Islet precursor cell (in vitro differentiated cells): ENCODE measurements around the gene MBD2.

ENCODE experiments used
- DNase-seq: peaks from one replicate; pipeline ENCODE4 v3.0.0-alpha.2; 2018

The MBD2 gene

GRCh38 chr18:54192900-54193299, 31.6 kb downstream of the MBD2 start:
- DNase-seq: no peak

GRCh38 chr18:54192415-54192814, 32.1 kb downstream of the MBD2 start:
- no peak for DNase-seq

GRCh38 chr18:54191352-54191751, 33.1 kb downstream of the MBD2 start:
- peak; percentile 78 for DNase-seq

- no peak for DNase-seq
Measured at GRCh38 chr18:54187372-54187771, 37.1 kb downstream of the MBD2 start.

GRCh38 chr18:54184836-54185235, 39.6 kb downstream of the MBD2 start:
- DNase-seq: no peak

- no peak for DNase-seq
Measured at GRCh38 chr18:54183390-54183789, 41.1 kb downstream of the MBD2 start.

GRCh38 chr18:54181856-54182602, 42.4 kb downstream of the MBD2 start:
- no peak for DNase-seq

GRCh38 chr18:54173980-54174630, 50.4 kb downstream of the MBD2 start:
- DNase-seq: no peak

GRCh38 chr18:54173250-54173649, 51.2 kb downstream of the MBD2 start:
- no peak for DNase-seq

- DNase-seq: no peak
Measured at GRCh38 chr18:54169431-54170403, 54.8 kb downstream of the MBD2 start.

GRCh38 chr18:54165450-54165849, 59.0 kb downstream of the MBD2 start:
- no peak for DNase-seq

GRCh38 chr18:54163453-54163852, 61.0 kb downstream of the MBD2 start:
- DNase-seq: no peak

- DNase-seq: no peak
Measured at GRCh38 chr18:54162431-54162830, 62.0 kb downstream of the MBD2 start.

- no peak for DNase-seq
Measured at GRCh38 chr18:54161267-54161666, 63.2 kb downstream of the MBD2 start.

GRCh38 chr18:54159906-54160305, 64.6 kb downstream of the MBD2 start:
- DNase-seq: no peak

GRCh38 chr18:54157646-54158385, 66.7 kb downstream of the MBD2 start:
- no peak for DNase-seq

- no peak for DNase-seq
Measured at GRCh38 chr18:54155412-54155811, 69.1 kb downstream of the MBD2 start.

- DNase-seq: no peak
Measured at GRCh38 chr18:54154231-54154630, 70.2 kb downstream of the MBD2 start.

GRCh38 chr18:54151376-54151775, 73.1 kb downstream of the MBD2 start:
- no peak for DNase-seq

- DNase-seq: peak; percentile 61
Measured at GRCh38 chr18:54150226-54150625, 74.2 kb downstream of the MBD2 start.

- peak; percentile 84 for DNase-seq
Measured at GRCh38 chr18:54149078-54149697, 75.3 kb downstream of the MBD2 start.

GRCh38 chr18:54148678-54149077, 75.8 kb downstream of the MBD2 start:
- no peak for DNase-seq
